GDM1 (cell line): Measurements from ENCODE around the gene GGA1.
A peak's percentile ranks its signal among the peaks of the same experiment; 100 is the strongest.

ENCODE experiments used
- DNase-seq: peaks from one replicate; lab custom pipeline; 2025; lab: John Stamatoyannopoulos, UW

The GGA1 gene, protein sequence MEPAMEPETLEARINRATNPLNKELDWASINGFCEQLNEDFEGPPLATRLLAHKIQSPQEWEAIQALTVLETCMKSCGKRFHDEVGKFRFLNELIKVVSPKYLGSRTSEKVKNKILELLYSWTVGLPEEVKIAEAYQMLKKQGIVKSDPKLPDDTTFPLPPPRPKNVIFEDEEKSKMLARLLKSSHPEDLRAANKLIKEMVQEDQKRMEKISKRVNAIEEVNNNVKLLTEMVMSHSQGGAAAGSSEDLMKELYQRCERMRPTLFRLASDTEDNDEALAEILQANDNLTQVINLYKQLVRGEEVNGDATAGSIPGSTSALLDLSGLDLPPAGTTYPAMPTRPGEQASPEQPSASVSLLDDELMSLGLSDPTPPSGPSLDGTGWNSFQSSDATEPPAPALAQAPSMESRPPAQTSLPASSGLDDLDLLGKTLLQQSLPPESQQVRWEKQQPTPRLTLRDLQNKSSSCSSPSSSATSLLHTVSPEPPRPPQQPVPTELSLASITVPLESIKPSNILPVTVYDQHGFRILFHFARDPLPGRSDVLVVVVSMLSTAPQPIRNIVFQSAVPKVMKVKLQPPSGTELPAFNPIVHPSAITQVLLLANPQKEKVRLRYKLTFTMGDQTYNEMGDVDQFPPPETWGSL

DNA sequence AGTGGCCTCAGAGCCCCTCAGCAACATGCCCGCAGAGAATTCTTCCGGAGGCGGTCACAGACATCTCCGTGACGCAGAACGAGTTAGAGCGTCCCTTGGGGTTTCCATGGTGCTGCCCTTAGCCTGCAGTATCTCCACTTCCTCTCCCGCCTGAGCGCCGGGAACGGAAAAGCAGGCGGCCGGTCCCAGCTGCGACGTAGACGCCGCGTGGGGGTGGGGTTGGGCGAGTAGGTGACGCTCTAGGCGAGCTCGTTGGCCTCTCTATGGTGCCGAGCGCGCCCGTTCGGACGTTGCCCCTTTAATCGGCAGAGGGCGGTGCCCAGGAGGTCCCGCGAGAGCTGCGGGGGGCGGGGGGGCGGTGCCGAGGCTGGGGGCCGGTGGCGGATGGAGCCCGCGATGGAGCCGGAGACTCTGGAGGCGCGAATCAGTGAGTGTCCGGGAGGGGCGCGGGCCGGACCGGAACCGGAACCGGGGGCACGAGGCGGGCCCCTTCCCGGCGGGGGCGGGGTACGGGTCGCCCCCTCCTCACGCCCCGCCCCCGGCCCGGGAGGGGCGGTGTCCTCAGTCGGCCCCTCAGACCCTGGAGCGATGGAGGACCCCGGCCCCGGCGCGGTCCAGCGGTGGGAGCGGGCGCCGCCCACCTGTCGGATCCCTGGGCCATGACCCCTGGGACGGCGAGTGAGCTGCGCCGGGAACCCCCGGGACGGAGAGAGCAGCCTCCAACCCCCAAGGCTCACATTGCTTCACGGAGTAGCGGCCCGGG, at the start of gene GGA1:
TSS of gene GGA1 (plus strand) at position 358 of the 763 bp plus-strand sequence. CDS start at position 385, 27 bp downstream.
- peak; percentile 98 for DNase-seq

DNA sequence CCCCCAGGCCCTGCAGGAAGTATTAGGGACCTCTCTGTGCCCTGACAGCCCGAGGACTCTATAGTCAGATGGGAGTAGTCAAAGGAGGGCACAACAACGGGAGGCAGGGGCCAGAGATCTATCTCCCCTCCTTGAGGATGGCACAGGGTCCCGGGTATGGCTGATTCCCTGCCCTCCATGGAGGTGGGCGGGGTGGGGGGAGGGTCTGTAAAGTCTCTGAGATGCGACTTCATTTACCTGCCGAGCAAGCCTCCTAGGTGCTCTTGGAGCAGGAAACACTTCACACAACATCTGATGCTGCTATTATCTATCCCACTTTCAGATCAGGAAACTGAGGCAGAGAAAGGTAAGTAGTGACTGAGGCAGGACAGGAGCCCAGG, 49.1 kb upstream of the GGA1 start:
- DNase-seq, result no peak

DNA sequence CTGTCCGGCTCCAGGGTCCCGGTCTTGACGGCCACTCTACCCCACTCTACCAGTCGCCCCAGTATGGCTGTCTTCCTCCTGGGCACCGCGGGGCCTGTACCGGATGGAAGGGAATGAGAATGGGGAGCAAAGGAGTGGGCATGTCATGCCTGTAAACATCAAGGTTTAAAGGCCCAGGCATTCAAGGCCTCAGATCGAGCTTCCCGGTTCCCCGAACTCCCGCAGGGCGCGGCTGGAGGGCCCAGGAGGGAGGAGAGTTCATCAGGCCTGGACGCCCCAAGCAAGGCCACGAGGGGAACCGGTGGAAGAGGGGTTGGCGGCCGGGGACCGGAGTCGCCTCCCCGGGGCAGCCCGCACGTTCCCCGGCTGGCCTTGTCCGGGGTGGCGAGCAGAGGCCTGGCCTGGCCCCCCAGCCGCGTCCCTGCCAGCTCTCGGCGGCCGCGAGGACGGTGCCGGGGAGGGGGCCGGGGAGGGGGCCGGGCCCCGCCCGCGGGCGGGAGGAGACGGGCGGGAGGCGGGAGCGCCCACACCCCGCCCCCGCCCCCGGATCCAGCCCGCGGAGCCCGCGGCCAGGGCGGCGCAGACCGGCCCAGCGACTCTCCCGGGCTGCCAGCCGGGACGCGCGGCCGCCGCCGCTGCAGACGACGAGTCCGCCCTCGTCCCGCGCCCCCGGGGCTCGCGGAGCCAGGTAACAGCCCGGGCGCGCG, 48.6 kb upstream of the GGA1 start, which contains the start of gene CDC42EP1:
TSS of gene CDC42EP1 (plus strand) at position 580 of the 707 bp plus-strand sequence. CDS start 5,870 bp downstream, outside the sequence.
- no peak for DNase-seq

DNA sequence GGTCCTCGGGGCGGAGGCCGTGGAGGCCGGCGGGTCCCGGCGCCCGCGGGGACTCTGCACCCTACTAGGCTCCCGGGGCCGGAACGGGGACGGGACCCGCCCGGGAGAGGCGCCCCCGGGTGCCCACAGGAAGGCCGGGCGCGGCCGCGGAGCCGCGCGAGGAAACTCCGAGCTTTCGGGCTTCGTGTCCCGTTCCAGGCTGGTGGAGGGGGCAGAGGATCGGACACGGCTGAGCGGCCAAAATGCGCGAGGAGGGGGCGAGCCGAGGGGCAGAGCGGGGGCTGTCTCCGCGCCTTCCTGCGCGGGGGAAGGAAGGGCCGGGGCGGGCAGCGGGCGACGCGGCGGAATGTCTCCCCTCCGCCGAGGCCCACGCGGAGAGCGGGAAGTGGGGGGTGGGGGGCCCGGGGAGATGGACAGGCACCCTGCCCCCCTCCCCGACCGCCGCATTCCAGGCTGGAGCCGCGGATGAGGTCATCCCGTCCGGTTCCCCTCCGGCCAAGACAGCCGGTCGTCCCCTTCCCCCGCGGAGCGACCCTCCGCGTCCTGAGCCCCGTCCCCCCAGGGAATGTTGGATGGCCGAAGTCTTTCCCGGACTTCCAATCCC, 47.9 kb upstream of the GGA1 start:
- no peak for DNase-seq

DNA sequence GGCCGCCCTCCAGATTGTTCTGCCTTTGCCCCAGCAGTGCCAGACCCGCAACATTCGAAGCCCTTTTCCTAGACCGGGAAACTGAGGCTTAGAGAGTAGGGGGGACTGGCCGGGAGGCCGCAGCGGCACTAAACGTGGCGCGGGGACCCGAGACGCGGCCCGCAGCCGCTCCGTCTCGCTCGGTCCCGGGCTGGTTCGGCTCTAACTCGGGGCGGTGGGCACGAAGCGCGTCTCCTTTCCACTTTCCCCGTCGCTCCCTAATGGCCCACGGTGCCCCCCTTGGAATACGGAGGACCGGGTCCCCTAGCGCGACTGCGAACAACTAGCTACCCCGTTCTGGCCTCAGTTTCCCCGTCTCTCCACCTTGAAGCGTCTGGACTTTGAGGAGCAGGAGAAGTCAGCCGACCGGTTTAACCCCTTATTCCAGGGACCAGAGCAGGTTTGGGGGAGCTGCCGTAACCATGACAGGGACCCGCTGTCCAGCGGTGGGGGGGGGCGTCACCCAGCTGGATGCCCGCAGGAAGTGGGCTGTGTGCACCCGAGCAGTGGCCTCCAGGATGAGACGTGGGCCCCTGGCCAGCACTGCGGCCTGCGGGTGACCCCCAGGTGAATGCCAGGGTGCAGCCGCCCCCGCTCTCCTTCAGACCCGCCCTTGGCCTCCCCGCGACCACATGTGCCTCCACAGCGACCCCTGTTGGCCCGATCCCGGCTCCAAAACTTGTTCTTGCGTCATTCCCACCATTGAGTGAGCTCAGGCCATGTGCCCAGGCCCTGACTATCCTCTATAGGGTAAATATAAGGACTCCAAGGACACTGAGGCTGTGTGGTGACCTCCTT, 47.2 kb upstream of the GGA1 start:
- no peak for DNase-seq

DNA sequence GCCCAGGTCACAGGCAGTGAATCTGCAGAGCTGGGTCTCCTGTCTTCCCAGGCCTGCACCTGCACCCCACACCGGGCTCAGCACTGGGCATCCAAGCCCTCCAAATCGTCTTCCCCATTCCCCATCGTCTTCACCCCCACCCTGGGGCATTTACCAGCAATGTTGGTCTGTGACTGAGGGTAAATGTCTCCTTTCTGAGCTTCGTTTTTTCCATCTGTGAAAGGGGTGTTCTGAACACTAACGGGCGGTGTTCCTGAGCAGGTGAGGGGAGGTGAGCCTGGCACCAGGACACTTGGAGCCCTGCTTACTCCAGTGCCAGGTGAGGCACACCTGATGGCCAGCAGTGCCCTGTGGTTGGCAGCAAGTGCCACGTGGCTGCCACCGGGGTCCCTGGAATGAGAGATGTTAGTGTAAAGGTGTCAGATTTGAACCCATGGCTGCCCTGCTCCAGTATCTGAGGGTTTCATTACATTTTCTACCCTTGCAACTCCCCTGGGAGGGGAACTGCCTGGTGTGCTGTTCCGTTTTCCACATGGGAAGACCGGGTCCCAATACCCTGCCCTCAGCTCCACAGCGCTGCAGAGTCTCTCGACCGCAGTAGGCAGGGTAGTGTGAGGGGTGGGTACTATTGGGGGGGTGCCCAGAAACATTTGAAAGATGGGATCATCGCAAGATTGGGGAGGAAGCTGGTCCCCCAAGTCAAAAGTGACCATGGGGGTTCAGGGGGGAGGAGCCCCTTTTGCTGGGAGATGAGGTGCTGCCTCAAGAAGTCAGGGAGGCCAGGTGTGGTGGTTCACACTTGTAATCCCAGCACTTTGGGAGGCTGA, 46.4 kb upstream of the GGA1 start:
- no peak for DNase-seq

DNA sequence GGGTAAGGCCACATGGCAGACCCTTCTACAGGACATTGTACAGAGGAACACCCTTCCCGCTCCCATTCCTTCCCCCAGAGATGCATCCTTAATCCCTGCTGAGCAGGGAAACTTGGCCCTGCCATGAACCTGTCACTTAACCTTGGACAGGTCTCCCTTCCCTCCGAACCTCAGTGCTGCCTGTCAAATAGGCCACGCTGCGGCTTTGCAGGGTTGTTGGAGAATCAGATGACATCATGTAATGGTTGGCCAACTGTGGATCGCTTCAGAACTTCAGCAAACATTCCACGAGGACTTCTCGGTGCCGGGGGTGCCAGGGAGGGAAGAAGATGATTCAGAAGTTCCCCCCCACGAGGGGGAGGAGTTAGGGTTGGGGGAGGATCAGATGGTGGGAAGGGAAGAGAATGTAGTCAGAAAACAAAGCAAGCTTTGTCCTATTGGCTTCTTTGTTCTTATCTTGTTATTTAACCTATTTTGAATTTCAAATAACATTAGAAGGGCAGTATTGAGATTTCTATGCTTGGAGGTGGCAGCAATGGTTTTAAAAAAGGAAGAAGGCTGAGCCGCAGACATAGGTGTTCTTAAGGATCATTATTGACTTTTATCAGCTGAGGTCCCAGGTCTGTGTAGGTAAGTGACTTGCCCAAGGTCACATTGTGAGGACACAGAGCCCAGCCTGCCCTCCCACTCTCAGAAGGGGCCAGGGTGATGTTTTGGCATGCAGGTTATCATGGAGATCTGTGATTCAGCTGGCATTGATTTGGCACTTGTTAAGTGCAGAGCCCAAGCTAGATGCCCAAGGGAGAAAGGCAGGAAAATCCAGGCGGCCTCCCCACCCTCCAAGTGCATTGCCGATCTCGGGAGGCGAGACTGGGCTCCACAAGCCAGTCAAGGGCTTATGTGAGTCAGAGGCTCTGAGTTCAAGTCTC, 45.2 kb upstream of the GGA1 start:
- no peak for DNase-seq

DNA sequence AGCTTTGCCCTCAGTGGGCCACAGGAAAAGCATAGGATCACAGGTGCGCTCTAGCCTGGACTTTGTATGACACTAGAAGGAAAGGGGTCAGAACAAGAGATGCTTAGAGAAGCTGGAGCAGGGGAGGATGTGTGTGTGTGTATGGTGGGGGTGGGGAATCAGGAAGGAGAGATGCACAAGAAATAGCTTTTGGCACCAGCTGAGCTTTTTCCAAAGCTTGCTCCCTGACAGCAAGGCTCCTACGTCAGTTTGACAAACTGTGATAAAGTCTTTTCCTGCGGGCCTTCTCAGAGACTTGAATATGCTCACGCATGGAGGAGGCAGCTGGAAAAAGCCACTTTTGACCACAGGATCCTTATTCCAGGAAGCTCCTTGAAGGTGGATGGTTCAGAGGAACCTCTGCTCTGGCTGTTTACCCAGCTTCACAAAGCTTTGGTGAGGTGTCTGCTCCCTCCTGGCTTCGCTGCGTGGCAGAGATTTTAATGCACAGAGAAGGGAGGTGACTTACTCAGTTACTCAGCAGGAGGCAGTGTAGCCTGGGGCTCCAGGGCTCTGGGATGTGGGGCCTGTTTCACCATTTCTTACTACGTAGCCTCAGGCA, 44.4 kb upstream of the GGA1 start:
- no peak for DNase-seq

DNA sequence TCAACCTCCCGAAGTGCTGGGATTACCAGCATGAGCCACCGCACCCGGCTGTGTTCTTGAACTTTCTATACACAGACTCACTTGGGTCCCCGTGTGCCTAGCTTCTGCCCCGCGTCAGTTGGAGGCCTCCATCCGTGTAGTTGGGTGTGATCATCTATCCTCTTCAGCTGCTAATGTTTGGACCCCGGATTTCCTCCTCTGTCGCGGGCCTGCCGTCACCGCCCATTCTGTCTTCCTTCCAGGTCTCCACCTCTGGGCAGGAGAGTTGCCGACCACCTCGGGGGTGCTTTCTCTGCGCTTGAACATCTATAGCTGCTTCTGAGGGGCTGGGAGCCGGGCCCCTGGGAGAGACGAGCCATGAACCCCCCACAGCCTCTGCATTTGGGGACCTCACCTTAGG, 42.8 kb upstream of the GGA1 start:
- no peak for DNase-seq

DNA sequence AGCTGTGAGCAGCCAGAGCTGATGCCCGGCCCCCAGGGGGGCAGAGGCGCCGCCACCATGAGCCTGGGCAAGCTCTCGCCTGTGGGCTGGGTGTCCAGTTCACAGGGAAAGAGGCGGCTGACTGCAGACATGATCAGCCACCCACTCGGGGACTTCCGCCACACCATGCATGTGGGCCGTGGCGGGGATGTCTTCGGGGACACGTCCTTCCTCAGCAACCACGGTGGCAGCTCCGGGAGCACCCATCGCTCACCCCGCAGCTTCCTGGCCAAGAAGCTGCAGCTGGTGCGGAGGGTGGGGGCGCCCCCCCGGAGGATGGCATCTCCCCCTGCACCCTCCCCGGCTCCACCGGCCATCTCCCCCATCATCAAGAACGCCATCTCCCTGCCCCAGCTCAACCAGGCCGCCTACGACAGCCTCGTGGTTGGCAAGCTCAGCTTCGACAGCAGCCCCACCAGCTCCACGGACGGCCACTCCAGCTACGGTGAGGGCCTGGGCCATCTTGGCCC, 42.3 kb upstream of the GGA1 start:
- DNase-seq, result no peak

DNA sequence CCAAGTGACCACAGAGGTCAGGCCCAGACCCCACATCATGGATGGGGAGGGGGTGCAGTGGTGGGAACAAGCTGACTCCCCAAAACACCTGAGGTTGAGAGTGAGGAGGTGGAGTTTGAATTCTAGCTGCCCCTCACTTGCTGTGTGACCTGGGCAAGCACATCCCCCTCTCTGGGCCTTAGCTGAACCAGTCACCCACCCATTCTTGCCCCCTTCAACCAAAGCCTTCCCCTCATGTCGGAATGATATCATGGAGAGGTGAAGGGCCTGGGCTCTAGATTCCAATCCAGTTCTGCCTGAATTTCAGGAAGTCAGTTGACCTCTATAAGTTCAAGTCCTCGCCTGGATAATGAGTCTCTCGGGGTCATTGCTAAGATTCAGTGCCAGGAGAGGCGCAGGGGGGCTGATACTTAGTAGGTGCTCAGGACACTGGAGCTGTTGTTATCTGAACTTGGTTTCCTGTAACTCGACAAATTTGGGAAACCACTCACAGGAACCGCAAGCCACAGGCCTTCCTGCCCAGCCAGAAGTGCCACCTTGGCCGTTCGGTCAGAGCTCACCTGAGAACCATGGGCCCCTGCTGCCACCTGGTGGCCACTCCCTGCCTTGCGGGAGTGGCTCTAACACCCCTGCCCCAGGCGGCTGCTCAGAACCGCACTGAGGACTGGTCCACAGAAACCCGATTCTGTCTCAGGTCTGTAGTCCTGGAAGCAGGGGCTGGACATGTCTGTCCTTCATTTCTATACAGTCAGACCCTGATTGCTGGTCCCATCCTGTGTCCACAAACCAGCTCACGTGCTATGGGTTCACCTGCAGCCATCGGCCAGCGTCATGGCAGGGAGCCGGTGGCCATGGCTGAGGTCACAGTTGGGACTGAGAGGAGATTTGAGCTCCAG, 41.5 kb upstream of the GGA1 start:
- peak; percentile 80 for DNase-seq

DNA sequence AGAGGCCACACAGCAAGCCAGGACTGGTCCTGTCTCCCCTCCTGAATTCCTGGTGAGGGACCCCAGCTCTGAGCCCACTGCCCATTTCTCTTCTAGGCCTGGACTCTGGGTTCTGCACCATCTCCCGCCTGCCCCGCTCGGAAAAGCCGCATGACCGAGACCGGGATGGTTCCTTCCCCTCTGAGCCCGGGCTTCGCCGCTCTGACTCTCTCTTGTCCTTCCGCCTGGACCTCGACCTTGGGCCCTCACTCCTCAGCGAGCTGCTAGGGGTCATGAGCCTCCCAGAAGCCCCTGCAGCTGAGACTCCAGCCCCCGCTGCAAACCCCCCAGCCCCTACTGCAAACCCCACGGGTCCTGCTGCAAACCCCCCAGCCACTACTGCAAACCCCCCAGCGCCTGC, 40.6 kb upstream of the GGA1 start:
- DNase-seq, result no peak

DNA sequence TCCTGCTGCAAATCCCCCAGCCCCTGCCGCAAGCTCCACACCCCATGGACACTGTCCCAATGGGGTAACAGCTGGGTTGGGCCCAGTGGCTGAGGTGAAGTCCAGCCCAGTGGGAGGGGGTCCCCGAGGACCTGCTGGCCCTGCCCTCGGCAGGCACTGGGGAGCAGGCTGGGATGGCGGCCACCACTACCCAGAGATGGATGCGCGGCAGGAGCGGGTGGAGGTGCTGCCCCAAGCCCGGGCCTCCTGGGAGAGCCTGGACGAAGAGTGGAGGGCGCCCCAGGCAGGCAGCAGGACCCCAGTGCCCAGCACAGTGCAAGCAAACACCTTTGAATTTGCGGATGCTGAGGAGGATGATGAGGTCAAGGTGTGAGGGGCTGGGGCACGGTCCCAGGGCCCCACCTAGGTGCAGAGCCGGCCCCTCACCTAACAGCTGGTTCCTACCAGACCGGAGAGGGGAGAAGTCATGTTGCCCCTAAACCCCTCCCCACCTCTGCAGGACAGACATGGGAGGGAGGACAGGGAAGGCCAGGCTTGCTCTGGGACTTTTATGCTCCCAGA, 40.1 kb upstream of the GGA1 start:
- DNase-seq, result no peak

DNA sequence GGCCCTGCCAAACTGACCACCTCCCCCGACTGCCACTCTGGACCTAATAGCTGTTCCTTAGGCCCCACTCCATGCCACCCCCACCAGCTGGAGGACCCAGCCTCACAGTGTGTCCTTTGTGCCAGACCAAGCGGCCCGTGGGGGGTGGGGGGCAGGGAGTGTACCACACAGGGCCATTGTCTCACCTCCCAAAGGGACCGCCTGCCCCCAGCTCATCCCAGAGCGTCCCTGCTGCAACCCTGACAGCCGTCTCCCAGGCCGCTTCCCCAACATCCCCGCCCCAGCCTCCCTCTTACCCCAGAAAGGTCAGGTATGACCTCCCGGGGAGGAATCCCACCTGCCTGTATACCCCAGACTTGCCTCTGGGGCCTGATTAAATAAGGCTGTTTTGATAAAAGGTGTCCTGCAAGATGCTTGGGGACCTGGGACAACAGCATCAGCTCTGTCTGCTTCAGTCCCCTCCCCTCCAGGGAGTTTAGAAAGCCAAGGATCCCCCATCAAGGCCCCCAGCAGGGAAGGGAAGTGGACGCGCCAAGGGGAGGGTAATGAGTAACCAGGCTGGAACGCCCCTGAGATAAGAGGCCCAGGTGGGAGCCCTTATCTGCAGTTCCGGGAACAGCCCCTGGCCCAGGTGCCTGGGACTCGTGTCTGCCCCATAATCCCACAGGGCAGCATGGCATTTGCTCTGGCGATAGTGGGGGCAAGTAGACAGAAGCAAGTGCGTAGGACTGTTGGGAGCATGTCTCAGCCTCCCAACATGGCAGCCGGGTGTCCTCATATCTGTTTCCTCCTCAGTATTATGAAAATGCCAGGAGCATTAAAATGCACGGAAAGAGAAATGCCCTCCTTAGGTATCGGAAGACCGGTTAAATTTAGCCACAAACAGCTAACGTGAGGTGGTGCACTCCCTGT, 39.4 kb upstream of the GGA1 start:
- DNase-seq, result no peak

DNA sequence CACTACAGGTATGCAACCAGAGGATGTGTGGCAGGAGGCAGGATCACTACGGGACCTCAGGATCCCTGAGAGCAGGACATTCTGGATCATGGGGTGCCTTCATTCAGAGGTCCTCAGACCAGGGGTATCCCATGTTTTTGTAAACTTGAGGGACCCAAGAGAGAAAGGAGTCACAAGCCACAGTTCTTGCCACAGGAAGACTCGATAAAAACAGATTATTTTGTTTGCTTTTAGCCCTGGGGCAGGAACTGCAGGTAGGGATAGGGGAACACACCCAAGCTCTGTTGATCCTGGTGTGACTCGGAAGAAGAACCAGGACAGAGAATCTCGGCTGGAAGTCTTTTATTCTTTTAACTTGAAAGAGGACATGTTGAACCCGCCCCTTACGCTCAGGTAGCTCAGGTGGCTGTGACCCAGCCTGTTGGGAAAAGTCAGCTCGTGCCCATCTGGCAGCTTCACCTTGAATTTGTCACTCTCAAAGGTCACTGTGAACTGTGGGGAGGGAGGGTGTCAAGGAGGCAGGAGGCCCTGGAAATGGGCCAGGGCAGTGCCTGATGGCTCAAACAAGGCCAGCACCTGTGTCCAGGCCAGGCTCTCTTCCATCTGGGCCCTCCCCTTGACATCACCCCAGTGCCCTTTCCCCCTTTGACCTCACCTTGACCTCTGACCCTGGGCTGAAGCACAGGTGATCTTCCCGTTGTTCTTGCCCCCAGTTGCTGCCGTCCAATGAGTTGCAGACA, 38.5 kb upstream of the GGA1 start:
- DNase-seq, result no peak
